ENCODE measurements around the gene HAPSTR1.

- no peak for TF ChIP-seq POLR2A (IDR thresholded peaks at IDR 0.05; ENCODE audit: low read depth, low read length)
- TF ChIP-seq, protein P1, sequence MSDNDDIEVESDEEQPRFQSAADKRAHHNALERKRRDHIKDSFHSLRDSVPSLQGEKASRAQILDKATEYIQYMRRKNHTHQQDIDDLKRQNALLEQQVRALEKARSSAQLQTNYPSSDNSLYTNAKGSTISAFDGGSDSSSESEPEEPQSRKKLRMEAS (IDR thresholded peaks at IDR 0.05; ENCODE audit: insufficient read depth, insufficient read length): no peak
- no peak for TF ChIP-seq CTCF (IDR thresholded peaks at IDR 0.05; ENCODE audit: extremely low read depth in 1 of 2, insufficient read depth in 1 of 2, low read depth in 1 of 2, low read length in 2 of 2)
- no peak for TF ChIP-seq POLR2AphosphoS5 (IDR thresholded peaks at IDR 0.05; ENCODE audit: insufficient read depth, low read depth, low read length)
- TF ChIP-seq EZH2 (IDR thresholded peaks at IDR 0.05; ENCODE audit: borderline replicate concordance, low read depth, low read length, severe bottlenecking): no peak
- TF ChIP-seq MYC (IDR thresholded peaks at IDR 0.05; ENCODE audit: low read depth, low read length): no peak
- no peak for TF ChIP-seq GATA2 (IDR thresholded peaks at IDR 0.05; ENCODE audit: insufficient read depth, insufficient read length, low read depth, low read length)
- no peak for TF ChIP-seq FOS (IDR thresholded peaks at IDR 0.05; ENCODE audit: borderline replicate concordance, insufficient read depth, low read length)
Measured at GRCh38 chr16:9102379-9102778, 10.9 kb downstream of the HAPSTR1 start.
